Measurements from ENCODE around the gene OSBP2.

Gene OSBP2

DNA sequence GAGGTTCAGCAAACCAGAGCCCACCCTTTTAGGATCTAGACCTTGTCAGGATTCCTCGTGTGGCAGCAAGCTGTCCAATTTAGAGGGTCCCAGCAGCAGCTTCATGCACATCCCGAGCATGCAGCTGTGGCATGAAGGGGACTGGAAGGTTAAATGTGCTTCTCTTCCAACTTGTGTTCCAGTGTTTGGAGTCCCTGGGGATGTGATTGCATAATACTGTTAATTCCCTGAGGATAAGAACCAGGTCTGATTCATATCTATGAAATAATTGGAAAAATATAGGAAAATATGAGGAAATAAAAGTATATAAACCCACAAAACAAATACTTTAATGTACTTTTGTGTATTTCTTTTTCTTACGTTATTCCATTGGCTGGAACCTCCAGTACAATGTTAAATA, 143.4 kb downstream of the OSBP2 start:
- Histone ChIP-seq H3K27me3 (no peaks in the 10 kb centered on the region), H3K36me3 (no peaks in the 10 kb centered on the region), H3K4me3 (no peak overlapping the region), H3K4me1 (no peaks in the 10 kb centered on the region), H3K9me3 (peaks cover 0 to 10% (median 8%) of the 10 kb centered on the region in 3 donors), H3K27ac (no peak overlapping the region)
- TF ChIP-seq, protein P1, sequence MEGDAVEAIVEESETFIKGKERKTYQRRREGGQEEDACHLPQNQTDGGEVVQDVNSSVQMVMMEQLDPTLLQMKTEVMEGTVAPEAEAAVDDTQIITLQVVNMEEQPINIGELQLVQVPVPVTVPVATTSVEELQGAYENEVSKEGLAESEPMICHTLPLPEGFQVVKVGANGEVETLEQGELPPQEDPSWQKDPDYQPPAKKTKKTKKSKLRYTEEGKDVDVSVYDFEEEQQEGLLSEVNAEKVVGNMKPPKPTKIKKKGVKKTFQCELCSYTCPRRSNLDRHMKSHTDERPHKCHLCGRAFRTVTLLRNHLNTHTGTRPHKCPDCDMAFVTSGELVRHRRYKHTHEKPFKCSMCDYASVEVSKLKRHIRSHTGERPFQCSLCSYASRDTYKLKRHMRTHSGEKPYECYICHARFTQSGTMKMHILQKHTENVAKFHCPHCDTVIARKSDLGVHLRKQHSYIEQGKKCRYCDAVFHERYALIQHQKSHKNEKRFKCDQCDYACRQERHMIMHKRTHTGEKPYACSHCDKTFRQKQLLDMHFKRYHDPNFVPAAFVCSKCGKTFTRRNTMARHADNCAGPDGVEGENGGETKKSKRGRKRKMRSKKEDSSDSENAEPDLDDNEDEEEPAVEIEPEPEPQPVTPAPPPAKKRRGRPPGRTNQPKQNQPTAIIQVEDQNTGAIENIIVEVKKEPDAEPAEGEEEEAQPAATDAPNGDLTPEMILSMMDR (IDR thresholded peaks at IDR 0.05), result no peak
- no peak for DNase-seq
- intact Hi-C loops (cut with DNase I; ENCODE audit: low total_unique reads), result no loop called here

DNA sequence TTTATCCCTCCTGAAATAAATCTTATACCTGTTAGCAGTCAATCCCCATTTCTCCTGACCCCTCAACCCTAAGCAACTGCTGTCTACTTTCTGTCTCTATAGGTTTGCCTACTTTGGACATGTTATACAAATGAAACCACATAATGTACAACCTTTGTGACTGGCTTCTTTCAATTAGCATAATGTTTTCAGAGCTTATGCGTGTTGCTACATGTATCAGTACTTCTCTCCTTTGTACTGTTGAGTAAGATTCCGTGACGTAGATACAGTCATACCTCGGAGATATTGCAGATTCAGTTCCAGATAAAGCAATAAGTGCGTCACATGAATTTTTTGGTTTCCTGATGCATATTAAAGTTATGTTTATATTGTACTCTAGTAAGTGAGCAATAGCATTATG, 146.6 kb downstream of the OSBP2 start:
- intact Hi-C loops (cut with DNase I; ENCODE audit: low total_unique reads), result no loop called here
- no peak overlapping the region for H3K27ac ChIP-seq
- H3K9me3 ChIP-seq, result peaks cover 0 to 10% (median 8%) of the 10 kb centered on the region in 3 donors
- H3K36me3 ChIP-seq, result no peaks in the 10 kb centered on the region
- TF ChIP-seq, protein P1 (IDR thresholded peaks at IDR 0.05), result no peak
- no peak overlapping the region for H3K4me3 ChIP-seq
- no peaks in the 10 kb centered on the region for H3K4me1 ChIP-seq
- no peaks in the 10 kb centered on the region for H3K27me3 ChIP-seq
- no peak for DNase-seq

DNA sequence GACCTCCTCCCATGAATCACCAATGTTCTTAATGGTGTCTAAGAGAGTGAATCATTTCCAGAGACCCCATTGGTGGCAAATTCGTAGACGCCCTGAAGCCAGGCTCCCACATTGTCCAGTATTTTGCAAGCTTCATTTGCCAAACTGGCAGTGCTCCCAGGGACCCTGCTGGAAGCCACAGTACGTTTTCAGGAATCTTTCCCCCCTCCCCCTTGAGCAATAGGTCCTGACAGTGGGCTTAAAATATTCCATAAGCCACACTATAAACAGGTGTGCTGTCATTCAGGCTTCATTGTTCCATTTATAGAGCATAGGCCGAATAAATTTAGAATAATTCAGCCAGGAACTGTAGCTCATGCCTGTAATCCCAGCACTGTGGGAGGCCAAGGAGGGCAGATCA, 148.6 kb downstream of the OSBP2 start:
- Histone ChIP-seq H3K27ac (no peak overlapping the region), H3K9me3 (peaks cover 0 to 6% (median 0%) of the 10 kb centered on the region in 3 donors), H3K36me3 (no peaks in the 10 kb centered on the region), H3K4me3 (no peak overlapping the region), H3K4me1 (no peaks in the 10 kb centered on the region), H3K27me3 (no peaks in the 10 kb centered on the region)
- DNase-seq, result no peak
- TF ChIP-seq, protein P1 (IDR thresholded peaks at IDR 0.05), result no peak
- intact Hi-C loops (cut with DNase I; ENCODE audit: low total_unique reads), result no loop called here

DNA sequence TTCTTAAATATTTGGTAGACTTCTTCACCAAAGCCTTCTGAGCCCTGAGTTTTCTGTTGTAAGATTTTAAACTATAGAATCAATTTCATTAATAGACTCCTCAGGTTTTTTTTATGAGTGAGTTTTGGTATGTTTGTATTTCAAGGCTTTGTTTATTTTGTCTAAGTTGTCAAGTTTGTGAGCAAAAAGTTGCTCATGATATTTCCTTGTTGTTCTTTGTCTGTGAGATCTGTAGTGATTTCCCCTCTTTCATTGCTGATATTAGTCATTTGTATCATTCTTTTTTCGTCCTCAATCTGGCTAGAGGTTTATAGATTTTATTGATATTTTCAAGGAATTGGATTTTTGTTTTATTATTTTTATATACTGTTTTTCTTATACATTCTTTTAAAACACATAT, 152.9 kb downstream of the OSBP2 start:
- intact Hi-C loops (cut with DNase I; ENCODE audit: low total_unique reads), result no loop called here
- TF ChIP-seq, protein P1 (IDR thresholded peaks at IDR 0.05), result no peak
- Histone ChIP-seq H3K4me3 (no peak overlapping the region), H3K27ac (no peak overlapping the region), H3K36me3 (no peaks in the 10 kb centered on the region), H3K9me3 (peaks cover 0 to 4% (median 0%) of the 10 kb centered on the region in 3 donors), H3K27me3 (no peaks in the 10 kb centered on the region), H3K4me1 (no peaks in the 10 kb centered on the region)
- DNase-seq, result no peak

DNA sequence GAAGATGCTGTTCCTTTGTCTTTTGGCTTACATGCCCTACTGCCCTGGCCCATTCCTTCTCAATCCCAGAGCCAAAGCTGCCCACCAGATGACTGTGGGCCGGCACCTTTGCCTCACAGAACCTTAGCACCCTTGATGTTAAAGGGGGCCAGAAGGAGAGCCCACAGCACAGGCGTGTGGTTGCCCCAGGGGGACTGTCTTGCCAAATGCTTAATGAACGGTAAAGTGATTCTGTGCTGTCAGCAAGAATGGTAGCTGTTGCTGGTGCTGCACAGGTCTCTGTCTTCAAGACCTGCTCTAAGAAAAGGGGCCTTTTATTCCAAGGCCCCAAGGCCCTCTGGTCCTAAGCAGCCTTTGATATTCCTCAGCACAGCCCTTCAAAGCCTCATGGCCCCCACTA, 160.6 kb downstream of the OSBP2 start:
- H3K4me1 ChIP-seq, result no peaks in the 10 kb centered on the region
- no peaks in the 10 kb centered on the region for H3K27me3 ChIP-seq
- no peak overlapping the region for H3K4me3 ChIP-seq
- TF ChIP-seq, protein P1 (IDR thresholded peaks at IDR 0.05), result no peak
- H3K9me3 ChIP-seq, result no peaks in the 10 kb centered on the region
- no peak overlapping the region for H3K27ac ChIP-seq
- no peaks in the 10 kb centered on the region for H3K36me3 ChIP-seq
- DNase-seq, result peak in 1 of 2 donors; percentile 29
- intact Hi-C loops (cut with DNase I; ENCODE audit: low total_unique reads), result no loop called here
